ENCODE measurements around the gene IL6. TPM values are rescaled to one million over a fixed set of nuclear protein-coding genes. Genes with fewer than 3 reads are reported as not detected.

IL6 gene
- total and polyA plus RNA-seq, 9 of the 15 experiments (the other 6 are each of a cell fraction or from before 2014, with no cell fraction given): 0.76 to 2.9 (median 1.5) TPM

GRCh38 chr7:22681852-22682657 is 44.9 kb upstream of the IL6 start (continued):
- peak in 1 of 2 experiments; percentile 45 for TF ChIP-seq AFF1 (IDR thresholded peaks at IDR 0.05; ENCODE audit: low read depth in 1 of 2, partially characterized antibody in 2 of 2)
- no peak for TF ChIP-seq MBD1 (CRISPR knock-in tag; IDR thresholded peaks at IDR 0.05)
- TF ChIP-seq CTBP1 (IDR thresholded peaks at IDR 0.05; ENCODE audit: borderline replicate concordance): peak; percentile 86
- TF ChIP-seq SMARCA4 (IDR thresholded peaks at IDR 0.05): peak; percentile 83
- TF ChIP-seq SREBF1 (IDR thresholded peaks at IDR 0.05; ENCODE audit: borderline replicate concordance, low read depth, low read length): peak; percentile 58; the same call in 1 of the 2 replicates
- TF ChIP-seq NR2C1 (IDR thresholded peaks at IDR 0.05): peak; percentile 67
- TF ChIP-seq NR2C1 (tag; IDR thresholded peaks at IDR 0.05): peak; percentile 83
- peak; percentile 50 for TF ChIP-seq NCOR1 (IDR thresholded peaks at IDR 0.05)
- TF ChIP-seq ARID1B (IDR thresholded peaks at IDR 0.05): peak; percentile 83
- 0 out of 4 replicates have a peak, but pooled peaks of 1 of the 2 experiments have one; percentile 15 for TF ChIP-seq ZMIZ1 (IDR thresholded peaks at IDR 0.05; ENCODE audit: low read depth in 2 of 2, low read length in 2 of 2)
- peak in 1 of 2 experiments; percentile 41; a peak in 2 of 4 replicates for TF ChIP-seq KDM1A (IDR thresholded peaks at IDR 0.05)
- TF ChIP-seq ATF3 (IDR thresholded peaks at IDR 0.05): peak; percentile 100
- TF ChIP-seq ATF3 (CRISPR knock-in tag; conservative IDR thresholded peaks at IDR 0.05): peak; percentile 89
- peak; percentile 20 for TF ChIP-seq TBP (optimal IDR thresholded peaks at IDR 0.05; ENCODE audit: low read depth, low read length)
